ENCODE results near the gene IGF2BP3. TPM values are rescaled to one million over a fixed set of nuclear protein-coding genes. Genes with fewer than 3 reads are reported as not detected.

IGF2BP3 gene
- total and polyA plus RNA-seq, 12 donors = 0.03 to 67.4 (median 0.68) TPM; not detected in 3

DNA sequence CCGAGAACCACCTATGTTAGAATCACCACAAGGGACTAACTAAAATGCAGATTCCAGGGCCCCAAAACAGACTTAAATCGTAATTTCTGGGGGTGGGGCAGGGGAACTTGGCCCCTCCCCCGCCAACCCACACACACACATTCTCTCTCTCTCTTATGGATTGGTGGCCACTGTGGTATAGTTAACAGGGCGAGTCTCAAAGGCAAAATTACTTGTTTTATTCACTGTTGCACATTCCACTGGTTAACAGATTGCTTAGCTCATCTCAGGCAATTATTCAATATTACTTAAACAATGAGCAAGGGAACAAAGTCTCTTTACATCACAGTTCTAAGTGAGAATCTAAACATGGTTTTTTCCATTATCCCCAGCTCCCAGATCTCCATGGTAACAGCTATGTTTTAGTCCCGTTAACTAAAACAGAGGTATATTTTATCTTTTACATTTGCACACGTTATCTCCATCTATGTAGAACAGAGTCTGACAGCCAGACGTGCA, 38.5 kb downstream of the IGF2BP3 start:
- peaks cover 13% of the 10 kb centered on the region for H3K27me3 ChIP-seq
- no peaks in the 10 kb centered on the region for H3K9me3 ChIP-seq (replicated peaks in 1 of 3)
- H3K36me3 ChIP-seq (replicated peaks in 1 of 2) = no peaks in the 10 kb centered on the region
- H3K4me1 ChIP-seq (replicated peaks in 1 of 2) = no peaks in the 10 kb centered on the region
- no peak for TF ChIP-seq POLR2A (IDR thresholded peaks at IDR 0.05)
- TF ChIP-seq CTCF (IDR thresholded peaks at IDR 0.05) = no peak
- no peak overlapping the region for H3K4me3 ChIP-seq
- DNase-seq = no peak
- intact Hi-C loops (cut with DNase I) = no loop called here
- 63 to 76% (median 68%) methylated on average over 7 of the region's 7 CpGs for WGBS, 4 donors
- H3K27ac ChIP-seq = no peak overlapping the region

- no peaks in the 10 kb centered on the region for H3K36me3 ChIP-seq (replicated peaks in 1 of 2)
- H3K4me3 ChIP-seq = no peak overlapping the region
- intact Hi-C loops (cut with DNase I) = no loop called here
- TF ChIP-seq POLR2A (IDR thresholded peaks at IDR 0.05) (no peak), CTCF (IDR thresholded peaks at IDR 0.05) (no peak)
- H3K9me3 ChIP-seq (replicated peaks in 1 of 3) = no peaks in the 10 kb centered on the region
- peaks cover 13% of the 10 kb centered on the region for H3K27me3 ChIP-seq
- DNase-seq = no peak
- H3K4me1 ChIP-seq (replicated peaks in 1 of 2) = no peaks in the 10 kb centered on the region
- H3K27ac ChIP-seq = no peak overlapping the region
- WGBS, 4 donors = 79 to 92% (median 82%) methylated on average over 4 of the region's 4 CpGs
These were observed 39.4 kb downstream of the IGF2BP3 start for GRCh38 chr7:23430893-23431259.

GRCh38 chr7:23426876-23427275, 43.4 kb downstream of the IGF2BP3 start:
- WGBS, 4 donors = 84 to 88% (median 86%) methylated on average over 3 of the region's 3 CpGs
- H3K27me3 ChIP-seq = peaks cover 28% of the 10 kb centered on the region
- no peaks in the 10 kb centered on the region for H3K4me1 ChIP-seq (replicated peaks in 1 of 2)
- no peaks in the 10 kb centered on the region for H3K9me3 ChIP-seq (replicated peaks in 1 of 3)
- H3K36me3 ChIP-seq (replicated peaks in 1 of 2) = no peaks in the 10 kb centered on the region
- TF ChIP-seq POLR2A (IDR thresholded peaks at IDR 0.05) (no peak), CTCF (IDR thresholded peaks at IDR 0.05) (no peak)
- intact Hi-C loops (cut with DNase I) = no loop called here
- no peak overlapping the region for H3K4me3 ChIP-seq
- H3K27ac ChIP-seq = no peak overlapping the region
- DNase-seq = no peak

DNA sequence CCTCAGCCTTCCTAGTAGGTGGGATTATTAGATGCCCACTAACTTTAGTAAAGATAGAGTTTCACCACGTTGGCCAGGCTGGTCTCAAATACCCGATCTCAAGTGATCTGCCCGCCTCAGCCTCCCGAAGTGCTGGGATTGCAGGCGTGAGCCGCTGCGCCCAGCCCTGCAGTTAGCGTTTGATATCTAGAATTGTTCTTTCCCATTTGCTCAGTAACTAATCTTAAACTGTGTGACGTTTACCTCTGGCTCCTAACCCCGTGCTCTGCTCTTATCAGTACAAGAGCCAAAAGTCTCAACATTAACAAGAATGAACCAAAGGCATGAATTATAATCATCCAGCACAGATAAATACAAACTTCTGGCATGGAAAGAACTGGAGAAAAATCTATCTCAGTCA, 47.4 kb downstream of the IGF2BP3 start:
- 62 to 76% (median 72%) methylated on average over 10 of the region's 10 CpGs for WGBS, 4 donors
- no peaks in the 10 kb centered on the region for H3K4me1 ChIP-seq (replicated peaks in 1 of 2)
- no peak for TF ChIP-seq CTCF (IDR thresholded peaks at IDR 0.05)
- TF ChIP-seq POLR2A (IDR thresholded peaks at IDR 0.05) = no peak
- DNase-seq = no peak
- no peaks in the 10 kb centered on the region for H3K9me3 ChIP-seq (replicated peaks in 1 of 3)
- H3K27me3 ChIP-seq = peaks cover 16% of the 10 kb centered on the region
- no peak overlapping the region for H3K4me3 ChIP-seq
- no peaks in the 10 kb centered on the region for H3K36me3 ChIP-seq (replicated peaks in 1 of 2)
- H3K27ac ChIP-seq = no peak overlapping the region
- intact Hi-C loops (cut with DNase I) = no loop called here
